ENCODE results near the gene AIFM3. TPM values are rescaled to one million over a fixed set of nuclear protein-coding genes. Genes with fewer than 3 reads are reported as not detected.
"Not testable (repeated sequence)": the region's sequence is repeated elsewhere in the genome, so short reads cannot be mapped to it uniquely, and the experiment has no call there.

Gene AIFM3
- total RNA-seq, 5 donors from 2014 or later (not counting 1 experiment from before 2014, with no cell fraction given), result 0.33 to 1.7 (median 0.66) TPM

DNA sequence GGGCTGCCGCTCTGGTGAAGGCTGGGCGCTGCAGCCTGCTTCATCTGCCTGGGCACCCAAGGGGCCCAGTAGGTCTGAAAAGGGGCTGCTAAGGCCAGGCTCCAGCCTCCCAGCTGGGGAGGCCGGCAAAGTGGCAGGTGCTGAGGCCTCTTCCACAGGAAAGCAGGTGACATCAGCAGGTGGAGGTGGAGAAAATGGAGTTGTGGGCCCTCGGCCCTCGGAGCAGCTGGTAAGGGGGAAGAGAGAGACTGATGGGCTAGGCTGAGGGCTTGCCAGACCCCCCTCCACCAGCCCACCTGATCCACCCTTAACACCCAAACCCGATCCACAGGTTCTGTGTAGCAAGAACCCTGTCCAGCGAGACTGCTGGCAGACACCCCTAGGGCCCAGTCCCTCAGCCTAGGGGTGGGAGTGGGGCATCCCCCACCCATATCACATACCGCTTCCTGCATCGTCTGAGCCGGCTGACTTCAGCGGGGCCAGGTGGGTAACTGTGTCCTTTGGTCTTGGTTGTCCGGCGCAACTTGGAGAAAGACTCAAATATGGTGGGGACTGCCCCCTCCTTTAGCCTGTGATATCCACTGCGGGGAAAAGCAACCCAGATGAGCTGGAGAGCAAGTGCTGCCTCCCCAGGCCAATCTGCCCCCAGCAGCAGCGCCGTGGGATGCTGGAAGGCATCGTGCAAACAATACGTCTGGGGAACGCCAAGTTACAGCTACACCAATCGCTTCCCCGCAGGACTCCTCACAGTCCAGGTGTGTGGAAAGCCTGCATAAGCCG, 33.3 kb downstream of the AIFM3 start:
- H3K27ac Mint-ChIP-seq, result peak overlapping the region; percentile 98 to 100
- H3K4me3 Mint-ChIP-seq, result peak overlapping the region; percentile 94 to 96 (median 95)
- H3K4me1 ChIP-seq (ENCODE audit: control insufficient read depth in 1 of 2, extremely low read depth in 1 of 2, insufficient read depth in 2 of 2, low read length in 2 of 2), result peaks cover 12 to 46% of the 10 kb centered on the region in 2 experiments
- H3K9me3 ChIP-seq, result no peaks in the 10 kb centered on the region
- no peaks in the 10 kb centered on the region for H3K36me3 Mint-ChIP-seq
- peaks cover 39 to 43% (median 43%) of the 10 kb centered on the region in 3 donors for H3K4me1 Mint-ChIP-seq
- ChIA-PET POLR2A (no interaction called here), CTCF (no interaction called here)
- no peaks in the 10 kb centered on the region for H3K9me3 Mint-ChIP-seq
- H3K27ac ChIP-seq (ENCODE audit: low read length), result peak overlapping the region; percentile 95
- peaks cover 7 to 38% of the 10 kb centered on the region in 2 donors for H3K36me3 ChIP-seq (ENCODE audit: control insufficient read depth in 2 of 2, extremely low read depth in 1 of 2, insufficient read depth in 1 of 2, low read length in 1 of 2)
- 65% methylated on average over 14 of the region's 22 CpGs for WGBS (ENCODE audit: insufficient coverage)
- H3K27me3 ChIP-seq (replicated peaks in 1 of 2; ENCODE audit: control insufficient read depth in 2 of 2, extremely low read depth in 1 of 2, insufficient read depth in 2 of 2, low read length in 1 of 2), result peaks cover 0 to 2% of the 10 kb centered on the region in 2 experiments
- peak overlapping the region; percentile 82 to 94 for H3K4me3 ChIP-seq (ENCODE audit: control insufficient read depth in 1 of 2, extremely low read depth in 1 of 2, low read length in 1 of 2)
- ATAC-seq (replicated peaks in 1 of 4) (no peak), DNase-seq (no peak)
- H3K27me3 Mint-ChIP-seq, result no peaks in the 10 kb centered on the region

DNA sequence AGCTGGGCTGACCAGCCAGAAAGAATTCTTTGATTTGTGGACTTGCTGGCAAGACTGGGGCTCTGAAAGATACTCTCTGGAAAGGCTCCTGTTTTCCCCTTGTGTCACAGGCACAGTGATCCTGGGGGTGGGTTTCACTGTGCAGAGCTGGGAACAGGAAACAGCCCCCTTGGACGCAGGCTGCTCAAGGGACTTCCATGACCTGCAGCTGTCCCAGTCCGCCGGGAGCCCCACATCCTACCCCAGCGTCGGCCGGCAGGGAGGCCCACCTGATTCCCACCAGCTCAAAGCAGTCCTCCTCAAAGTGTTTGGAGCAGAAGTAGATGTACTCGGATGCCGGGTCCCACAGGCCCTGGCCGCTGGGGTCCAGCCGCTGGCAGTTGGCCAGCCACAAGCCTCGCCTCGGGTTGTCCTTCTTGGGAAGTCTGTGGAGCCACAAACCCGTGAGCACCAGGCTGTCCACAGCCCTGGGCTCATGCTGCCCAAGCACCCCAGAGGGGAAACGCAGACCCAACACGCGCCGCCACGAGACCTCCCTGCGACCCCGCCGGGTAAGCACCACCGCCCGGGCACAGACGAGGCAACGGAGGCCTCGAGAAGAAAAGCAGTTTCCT, 34.0 kb downstream of the AIFM3 start:
- Mint-ChIP-seq H3K9me3 (no peaks in the 10 kb centered on the region), H3K27me3 (no peaks in the 10 kb centered on the region), H3K27ac (peak overlapping the region; percentile 98 to 100), H3K4me1 (peaks cover 39 to 43% (median 43%) of the 10 kb centered on the region in 3 donors), H3K36me3 (no peaks in the 10 kb centered on the region), H3K4me3 (peak overlapping the region; percentile 94 to 96 (median 95))
- WGBS (ENCODE audit: insufficient coverage), result 2% methylated on average over 22 of the region's 26 CpGs
- DNase-seq (peak in 1 of 35 experiments; percentile 7), ATAC-seq (replicated peaks in 1 of 4) (no peak)
- Histone ChIP-seq H3K9me3 (no peaks in the 10 kb centered on the region), H3K4me3 (ENCODE audit: control insufficient read depth in 1 of 2, extremely low read depth in 1 of 2, low read length in 1 of 2) (peak overlapping the region; percentile 82 to 94), H3K4me1 (ENCODE audit: control insufficient read depth in 1 of 2, extremely low read depth in 1 of 2, insufficient read depth in 2 of 2, low read length in 2 of 2) (peaks cover 12 to 46% of the 10 kb centered on the region in 2 experiments), H3K27me3 (replicated peaks in 1 of 2; ENCODE audit: control insufficient read depth in 2 of 2, extremely low read depth in 1 of 2, insufficient read depth in 2 of 2, low read length in 1 of 2) (peaks cover 0 to 2% of the 10 kb centered on the region in 2 experiments), H3K36me3 (ENCODE audit: control insufficient read depth in 2 of 2, extremely low read depth in 1 of 2, insufficient read depth in 1 of 2, low read length in 1 of 2) (peaks cover 7 to 34% of the 10 kb centered on the region in 2 donors), H3K27ac (ENCODE audit: low read length) (peak overlapping the region; percentile 95)
- ChIA-PET CTCF (no interaction called here), POLR2A (no interaction called here)

DNA sequence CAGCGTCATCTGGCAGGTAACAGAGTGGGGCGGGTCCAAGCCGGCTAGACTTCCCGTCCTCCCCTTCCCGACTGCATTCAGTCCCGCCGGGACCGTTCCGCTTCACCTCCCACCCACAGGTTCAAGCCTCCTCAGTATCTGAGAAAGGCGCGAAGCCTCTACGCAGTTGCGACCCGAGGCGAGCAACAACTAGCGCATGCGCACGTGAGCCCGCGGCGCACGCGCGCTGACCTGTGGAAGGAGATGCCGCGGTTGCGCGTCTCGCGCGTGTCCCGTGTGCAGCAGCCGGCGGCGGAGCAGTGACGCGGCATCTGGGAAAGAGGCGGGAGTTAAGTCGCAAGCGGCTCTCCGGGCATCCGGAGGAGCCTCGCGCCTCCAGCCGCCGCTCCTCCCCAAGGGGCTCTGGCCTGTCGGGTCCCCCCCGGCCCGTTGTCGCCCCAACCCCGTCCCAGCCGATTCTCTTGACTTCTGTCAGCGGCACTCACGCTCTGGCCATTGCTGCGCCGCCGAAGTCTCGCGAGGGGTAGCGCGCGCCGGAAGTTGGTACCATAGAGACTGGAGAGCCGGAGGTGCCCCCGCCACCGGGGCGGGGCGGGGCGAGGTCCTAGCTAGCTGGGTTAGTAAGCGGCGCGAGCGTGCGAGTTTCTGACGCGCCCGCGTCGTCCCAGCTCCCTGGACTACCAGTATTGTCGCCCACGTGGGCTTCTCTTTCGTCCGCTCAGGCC, 34.7 kb downstream of the AIFM3 start, which contains the start of gene THAP7:
Gene THAP7 (minus strand): TSS at position 518 of the 725 bp plus-strand sequence. CDS start 207 bp downstream, at position 311.
- Mint-ChIP-seq H3K27me3 (no peaks in the 10 kb centered on the region), H3K36me3 (no peaks in the 10 kb centered on the region), H3K4me3 (peak within 1 kb of the TSS; percentile 94 to 96 (median 95)), H3K4me1 (peaks cover 39 to 43% (median 43%) of the 10 kb centered on the region in 3 donors), H3K9me3 (no peaks in the 10 kb centered on the region), H3K27ac (peak within 1 kb of the TSS; percentile 98 to 100)
- ChIA-PET POLR2A (interaction anchor here (0.5 to 0.7 kb wide), 2 partner anchors 54 to 449 kb away, joined by 3 read pairs; no protein-coding TSS in a partner anchor), CTCF (interaction anchor here in 1 of 2 donors (0.6 to 1.2 kb wide), 2 partner anchors 11 to 644 kb away, joined by 3 to 5 read pairs; no protein-coding TSS in a partner anchor)
- H3K4me1 ChIP-seq (ENCODE audit: control insufficient read depth in 1 of 2, extremely low read depth in 1 of 2, insufficient read depth in 2 of 2, low read length in 2 of 2), result peaks cover 12 to 46% of the 10 kb centered on the region in 2 experiments
- ATAC-seq (replicated peaks in 1 of 4) (peak; percentile 91 to 93 (median 92)), DNase-seq (peak; percentile 94 to 99 (median 97))
- WGBS (ENCODE audit: insufficient coverage), result 0% methylated on average over 83 of the region's 83 CpGs
- H3K36me3 ChIP-seq (ENCODE audit: control insufficient read depth in 2 of 2, extremely low read depth in 1 of 2, insufficient read depth in 1 of 2, low read length in 1 of 2), result peaks cover 7 to 34% of the 10 kb centered on the region in 2 donors
- H3K4me3 ChIP-seq (ENCODE audit: control insufficient read depth in 1 of 2, extremely low read depth in 1 of 2, low read length in 1 of 2), result peak within 1 kb of the TSS; percentile 82 to 94
- peaks cover 0 to 2% of the 10 kb centered on the region in 2 experiments for H3K27me3 ChIP-seq (replicated peaks in 1 of 2; ENCODE audit: control insufficient read depth in 2 of 2, extremely low read depth in 1 of 2, insufficient read depth in 2 of 2, low read length in 1 of 2)
- no peaks in the 10 kb centered on the region for H3K9me3 ChIP-seq
- peak within 1 kb of the TSS; percentile 95 for H3K27ac ChIP-seq (ENCODE audit: low read length)

DNA sequence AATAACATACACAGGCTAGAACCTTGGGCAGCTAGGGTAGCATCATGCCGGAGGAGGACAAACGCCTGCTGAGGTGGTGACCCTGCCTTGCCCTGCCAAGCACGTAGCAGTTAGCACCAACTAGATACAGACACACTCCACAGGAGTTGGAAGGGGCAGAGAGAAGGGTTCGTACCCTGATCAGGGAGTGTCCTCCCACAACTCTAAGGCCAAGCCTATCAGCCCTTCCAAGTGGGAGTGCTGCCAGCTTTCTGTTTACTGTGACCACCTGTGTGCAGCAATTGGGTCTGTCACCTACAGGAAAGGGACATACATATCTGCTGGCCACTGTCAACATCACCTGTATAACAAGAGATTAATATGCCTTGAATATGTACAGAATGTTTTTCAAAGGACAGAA, 36.7 kb downstream of the AIFM3 start:
- ATAC-seq (replicated peaks in 1 of 4) (no peak), DNase-seq (no peak)
- no peaks in the 10 kb centered on the region for H3K9me3 Mint-ChIP-seq
- Histone ChIP-seq H3K9me3 (no peaks in the 10 kb centered on the region), H3K4me3 (ENCODE audit: control insufficient read depth in 1 of 2, extremely low read depth in 1 of 2, low read length in 1 of 2) (no peak overlapping the region), H3K36me3 (ENCODE audit: control insufficient read depth in 2 of 2, extremely low read depth in 1 of 2, insufficient read depth in 1 of 2, low read length in 1 of 2) (peaks cover 0 to 17% of the 10 kb centered on the region in 2 donors), H3K27me3 (replicated peaks in 1 of 2; ENCODE audit: control insufficient read depth in 2 of 2, extremely low read depth in 1 of 2, insufficient read depth in 2 of 2, low read length in 1 of 2) (peaks cover 0 to 2% of the 10 kb centered on the region in 2 experiments), H3K4me1 (ENCODE audit: control insufficient read depth in 1 of 2, extremely low read depth in 1 of 2, insufficient read depth in 2 of 2, low read length in 2 of 2) (peaks cover 12 to 39% of the 10 kb centered on the region in 2 experiments), H3K27ac (ENCODE audit: low read length) (peak overlapping the region; percentile 26)
- H3K36me3 Mint-ChIP-seq, result no peaks in the 10 kb centered on the region
- ChIA-PET CTCF (no interaction called here), POLR2A (no interaction called here)
- peaks cover 35 to 37% (median 35%) of the 10 kb centered on the region in 3 donors for H3K4me1 Mint-ChIP-seq
- no CpG with 5 or more reads among the region's 4 CpGs for WGBS (ENCODE audit: insufficient coverage)
- H3K4me3 Mint-ChIP-seq, result peak overlapping the region; percentile 94 to 96 (median 95)
- H3K27me3 Mint-ChIP-seq, result no peaks in the 10 kb centered on the region
- H3K27ac Mint-ChIP-seq, result peak overlapping the region in 1 of 2 donors; percentile 100

DNA sequence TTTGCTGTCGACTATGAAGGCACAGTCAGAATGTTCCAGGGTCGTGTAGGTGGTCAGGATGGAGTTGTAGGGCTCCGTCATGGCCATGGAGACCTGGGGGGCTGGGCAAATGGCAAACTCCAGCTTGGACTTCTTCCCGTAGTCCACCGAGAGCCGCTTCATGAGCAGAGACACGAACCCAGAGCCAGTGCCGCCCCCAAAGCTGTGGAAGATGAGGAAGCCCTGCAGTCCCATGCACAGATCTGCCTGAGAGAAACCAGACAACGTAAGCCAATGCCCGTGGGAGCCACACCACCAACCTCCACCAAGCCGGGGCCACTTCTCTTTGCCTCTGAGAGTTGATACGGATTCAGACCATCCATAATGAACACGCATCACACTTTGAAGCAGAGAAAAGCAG, 42.2 kb downstream of the AIFM3 start:
- POLR2A ChIA-PET; ATAC-seq (replicated peaks in 1 of 4); H3K27me3 Mint-ChIP-seq; H3K9me3 ChIP-seq; H3K36me3 Mint-ChIP-seq; H3K27ac ChIP-seq (ENCODE audit: low read length); H3K36me3 ChIP-seq (ENCODE audit: control insufficient read depth in 2 of 2, extremely low read depth in 1 of 2, insufficient read depth in 1 of 2, low read length in 1 of 2); H3K4me3 Mint-ChIP-seq; H3K27me3 ChIP-seq (replicated peaks in 1 of 2; ENCODE audit: control insufficient read depth in 2 of 2, extremely low read depth in 1 of 2, insufficient read depth in 2 of 2, low read length in 1 of 2); H3K4me3 ChIP-seq (ENCODE audit: control insufficient read depth in 1 of 2, extremely low read depth in 1 of 2, low read length in 1 of 2); H3K4me1 Mint-ChIP-seq; DNase-seq; H3K9me3 Mint-ChIP-seq; H3K4me1 ChIP-seq (ENCODE audit: control insufficient read depth in 1 of 2, extremely low read depth in 1 of 2, insufficient read depth in 2 of 2, low read length in 2 of 2); H3K27ac Mint-ChIP-seq: not testable (repeated sequence)
- WGBS (ENCODE audit: insufficient coverage), result 85% methylated on average over 12 of the region's 13 CpGs
- CTCF ChIA-PET, result interaction anchor here in 1 of 2 donors (0.5 kb wide), 1 partner anchor 69 kb away, joined by 4 read pairs; no protein-coding TSS in a partner anchor

Data from T-cell (primary cell).